VCaP (cell line): Measurements from ENCODE around the gene ZNF578.
"Not testable (repeated sequence)": the region's sequence is repeated elsewhere in the genome, so short reads cannot be mapped to it uniquely, and the experiment has no call there.

ENCODE experiments used
- H3K27ac ChIP-seq: fragments of 450-650 bp; 2 replicates; pipeline ENCODE4 v1.5.1; 2017
- CTCF ChIP-seq: fragments of 450-650 bp; conservative IDR thresholded peaks from 2 replicates; pipeline ENCODE4 v1.5.1; 2017; ENCODE audit warnings: mild to moderate bottlenecking, moderate library complexity

Gene ZNF578

GRCh38 chr19:52494518-52494917, 41.2 kb downstream of the ZNF578 start:
- H3K27ac ChIP-seq = no peak overlapping the region
- no peak for TF ChIP-seq CTCF

GRCh38 chr19:52498571-52498970, 45.2 kb downstream of the ZNF578 start:
- no peak for TF ChIP-seq CTCF
- H3K27ac ChIP-seq = no peak overlapping the region

- not testable (repeated sequence) for H3K27ac ChIP-seq
Observed at GRCh38 chr19:52500474-52500873, 47.1 kb downstream of the ZNF578 start.

GRCh38 chr19:52500991-52501390, 47.6 kb downstream of the ZNF578 start:
- H3K27ac ChIP-seq = not testable (repeated sequence)

DNA sequence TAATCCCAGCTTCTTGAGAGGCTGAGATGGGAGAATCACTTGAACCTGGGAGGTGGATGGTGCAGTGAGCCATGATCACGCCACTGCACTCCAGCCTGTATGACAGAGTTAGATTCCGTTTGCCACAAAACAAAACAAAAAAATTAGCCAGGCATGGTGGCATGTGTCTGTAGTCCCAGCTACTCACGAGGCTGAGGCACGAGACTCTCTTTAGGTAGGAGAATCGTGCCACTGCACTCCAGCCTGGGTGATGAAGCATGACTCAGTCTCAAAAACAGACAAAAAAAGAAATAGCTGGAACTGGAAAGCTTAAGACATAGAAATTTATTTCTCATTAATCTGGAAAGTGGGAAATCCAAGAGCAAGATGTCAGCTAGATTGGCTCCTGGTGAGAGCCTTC, 53.9 kb downstream of the ZNF578 start:
- no peak for TF ChIP-seq CTCF
- no peak overlapping the region for H3K27ac ChIP-seq

DNA sequence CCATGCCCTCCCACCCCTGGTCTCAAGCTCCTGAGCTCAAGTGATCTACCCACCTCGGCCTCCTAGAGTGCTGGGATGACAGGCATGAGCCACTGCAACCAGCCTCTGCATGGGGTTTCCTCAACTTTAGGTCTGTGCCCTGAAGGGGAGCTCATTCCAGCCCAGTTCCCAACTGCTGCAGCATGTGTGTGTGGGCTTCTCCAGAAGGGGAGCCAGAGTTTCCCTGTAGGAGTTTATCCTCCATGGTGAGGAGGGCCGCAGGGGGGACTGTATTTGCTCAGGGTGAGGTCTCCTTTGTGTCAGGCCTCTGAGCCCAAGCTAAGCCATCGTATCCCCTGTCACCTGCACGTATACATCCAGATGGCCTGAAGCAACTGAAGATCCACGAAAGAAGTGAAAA, 62.8 kb downstream of the ZNF578 start:
- no peak for TF ChIP-seq CTCF
- no peak overlapping the region for H3K27ac ChIP-seq

DNA sequence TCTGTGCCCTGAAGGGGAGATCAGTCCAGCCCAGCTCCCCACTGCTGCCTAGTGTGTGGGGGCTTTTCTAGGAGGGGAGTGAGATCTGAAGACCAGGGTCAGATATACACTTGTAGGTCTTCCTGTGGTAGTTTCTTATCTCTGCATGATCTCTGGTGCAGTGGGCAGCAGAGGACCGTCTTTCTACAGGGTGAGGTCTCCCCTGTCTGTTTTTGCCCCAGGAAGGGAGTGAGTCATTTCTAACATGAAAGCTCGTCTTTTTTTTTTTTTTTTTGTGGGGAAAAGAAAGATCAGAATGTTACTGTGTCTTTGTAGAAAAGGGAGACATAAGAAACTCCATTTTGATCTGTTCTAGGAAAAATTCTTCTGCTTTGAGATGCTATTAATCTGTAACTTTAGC, 65.3 kb downstream of the ZNF578 start:
- no peak overlapping the region for H3K27ac ChIP-seq
- TF ChIP-seq CTCF = no peak

DNA sequence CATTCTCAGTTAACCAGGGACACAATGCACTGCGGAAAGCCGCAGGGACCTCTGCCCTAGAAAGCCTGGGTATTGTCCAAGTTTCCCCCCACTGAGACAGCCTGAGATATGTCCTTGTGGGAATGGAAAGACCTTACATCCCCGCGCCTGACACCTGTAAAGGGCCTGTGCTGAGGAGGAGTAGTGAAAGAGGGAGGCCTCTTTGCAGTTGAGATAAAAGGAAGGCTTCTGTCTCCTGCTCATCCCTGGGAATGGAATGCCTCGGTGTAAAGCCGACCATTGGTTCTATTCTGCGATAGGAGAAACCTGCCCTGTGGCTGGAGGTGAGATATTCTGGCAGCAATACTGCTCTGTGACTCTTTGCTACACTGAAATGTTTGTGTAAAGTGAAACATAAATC, 65.8 kb downstream of the ZNF578 start:
- not testable (repeated sequence) for H3K27ac ChIP-seq

- TF ChIP-seq CTCF = no peak
- no peak overlapping the region for H3K27ac ChIP-seq
Observed at GRCh38 chr19:52520013-52520412, 66.7 kb downstream of the ZNF578 start.

- no peak for TF ChIP-seq CTCF
Observed at GRCh38 chr19:52522551-52522950, 69.2 kb downstream of the ZNF578 start.

More at GRCh38 chr19:52522551-52522950, 69.2 kb downstream of the ZNF578 start:
- no peak overlapping the region for H3K27ac ChIP-seq
